GM12878 (cell line): ENCODE data around the gene CLIC6. TPM values are rescaled to one million over a fixed set of nuclear protein-coding genes. Genes with fewer than 3 reads are reported as not detected.

ENCODE experiments used
- ATAC-seq: fragments of 200-7000 bp; cut with Tn5 transposase; 3 replicates; pipeline ENCODE4 v1.9.1; 2020; ENCODE audit warnings: mild to moderate bottlenecking, moderate library complexity
- BruUV-seq: library from RNA; stranded (reverse); fragments of 400-500 nt; replicated peaks from 2 replicates; lab custom pipeline; 2021; lab: Mats Ljungman, UMichigan
- CTCF ChIA-PET: fragments of 300-600 bp; sonication (Branson Sonifier 250); formaldehyde crosslinking; extraction: SDS; loops from one replicate; lab custom pipeline; 2021; ENCODE audit warnings: inconsistent platforms; lab: Yijun Ruan, JAX
- POLR2A ChIA-PET: fragments of 350-600 bp; formaldehyde crosslinking; extraction: SDS; loops from one replicate; lab custom pipeline; 2021; ENCODE audit warnings: inconsistent platforms; lab: Charles Lee
- RAD21 ChIA-PET: fragments of 300-600 bp; sonication (Branson Sonifier 250); formaldehyde crosslinking; loops from one replicate; lab custom pipeline; 2023; ENCODE audit warnings: antibody characterized with exemption; ENCODE audit not compliant: unreplicated experiment; lab: Charles Lee
- SMC1A ChIA-PET: fragments of 300-600 bp; sonication (Branson Sonifier 250); formaldehyde crosslinking; loops from one replicate; lab custom pipeline; 2023; ENCODE audit not compliant: unreplicated experiment, uncharacterized antibody; lab: Charles Lee
- DNase-seq: peaks from one replicate; pipeline ENCODE4 v3.0.0-alpha.2; 2011; ENCODE audit warnings: low read depth, low spot score
- FAIRE-seq: peaks from 3 replicates; lab custom pipeline; 2011; peaks lifted over from hg19 to GRCh38; lab: Jason Lieb, UNC
- H2AFZ ChIP-seq: 2 replicates; pipeline ENCODE4 v1.6.0; 2011; ENCODE audit warnings: low read depth, low read length, control low read depth; ENCODE audit not compliant: control insufficient read depth
- H3K27ac ChIP-seq: 2 replicates; pipeline ENCODE4 v1.5.1; 2011; ENCODE audit warnings: control low read depth; ENCODE audit not compliant: control insufficient read depth, insufficient read depth
- H3K27me3 ChIP-seq, 2 experiments: replicated peaks in 1 of 2; 2 replicates each; pipeline versions ENCODE4 v1.6.0 to v1.6.1; 2011; ENCODE audit warnings: low read length in 1 of 2; ENCODE audit not compliant: control insufficient read depth in 2 of 2, insufficient read depth in 2 of 2
- H3K36me3 ChIP-seq, 2 experiments: 2 replicates each; pipeline ENCODE4 v1.5.1; 2011; ENCODE audit warnings: low read length in 1 of 2; ENCODE audit not compliant: control insufficient read depth in 2 of 2, insufficient read depth in 2 of 2
- H3K4me1 ChIP-seq: 2 replicates; pipeline ENCODE4 v1.6.1; 2011; ENCODE audit warnings: mild to moderate bottlenecking, low read length, moderate library complexity, mixed read lengths; ENCODE audit not compliant: control insufficient read depth, insufficient read depth
- H3K4me2 ChIP-seq: 2 replicates; pipeline ENCODE4 v1.6.0; 2011; ENCODE audit warnings: control low read depth; ENCODE audit not compliant: control insufficient read depth, insufficient read depth
- H3K4me3 ChIP-seq: fragments of 200-600 bp; sonication (generic); 2 replicates; pipeline ENCODE4 v1.5.1; 2016
- H3K79me2 ChIP-seq: 2 replicates; pipeline ENCODE4 v1.6.0; 2011; ENCODE audit warnings: low read length; ENCODE audit not compliant: control insufficient read depth, insufficient read depth
- H3K9ac ChIP-seq: 2 replicates; pipeline ENCODE4 v1.8.0; 2011; ENCODE audit warnings: low read length, control low read depth, mixed read lengths; ENCODE audit not compliant: control insufficient read depth, insufficient read depth
- H3K9me3 ChIP-seq: replicated peaks from 3 replicates; pipeline ENCODE4 v1.5.1; 2011; ENCODE audit warnings: mild to moderate bottlenecking, low read length; ENCODE audit not compliant: control insufficient read depth, insufficient read depth
- H4K20me1 ChIP-seq: 2 replicates; pipeline ENCODE4 v1.6.0; 2011; ENCODE audit not compliant: control insufficient read depth, insufficient read depth
- DPF2 ChIP-seq: fragments of 450-650 bp; IDR thresholded peaks from 2 replicates; pipeline ENCODE4 v1.6.1; 2017; ENCODE audit warnings: mild to moderate bottlenecking
- ETV6 ChIP-seq, 2 experiments: fragments of 450-650 bp in 1 of 2; IDR thresholded peaks in 1 of 2; conservative IDR thresholded peaks in 1 of 2; 2 replicates each; pipeline ENCODE4 v1.6.1; 2014; ENCODE audit warnings: antibody characterized with exemption in 1 of 2, borderline replicate concordance in 1 of 2, low read depth in 1 of 2, mild to moderate bottlenecking in 1 of 2, moderate library complexity in 1 of 2
- KLF5 ChIP-seq: fragments of 450-650 bp; IDR thresholded peaks from 2 replicates; pipeline ENCODE4 v1.6.1; 2014; ENCODE audit warnings: mild to moderate bottlenecking; ENCODE audit not compliant: partially characterized antibody
- SMAD5 ChIP-seq: IDR thresholded peaks from 2 replicates; pipeline ENCODE4 v1.6.1; 2016; ENCODE audit warnings: antibody characterized with exemption, low read depth
- ZNF24 ChIP-seq: fragments of 450-650 bp; IDR thresholded peaks from 2 replicates; pipeline ENCODE4 v1.6.1; 2017; ENCODE audit warnings: antibody characterized with exemption, mild to moderate bottlenecking
- ZNF622 ChIP-seq: fragments of 450-650 bp; IDR thresholded peaks from 2 replicates; pipeline ENCODE4 v1.6.1; 2017; ENCODE audit warnings: mild to moderate bottlenecking, inconsistent platforms
- WGBS: methylation state at CpG from one replicate; pipeline ENCODE4 v1.1.6; 2016; ENCODE audit warnings: low lambda C conversion rate; ENCODE audit not compliant: insufficient replicate concordance, insufficient coverage; ENCODE audit errors: missing lambda C conversion rate; 5-methylcytosine and 5-hydroxymethylcytosine counted together
- in situ Hi-C: fragments of 300-500 bp; cut with MboI; formaldehyde crosslinking; loops from 9 replicates; pipeline ENCODE4 v1.14.3; 2018; ENCODE audit warnings: mixed read lengths
- intact Hi-C: fragments of 100-400 bp; cut with micrococcal nuclease; formaldehyde crosslinking; loops from one replicate; pipeline ENCODE4 v1.14.2; 2022; ENCODE audit not compliant: unreplicated experiment
- polyA plus RNA-seq, 11 experiments: library from polyadenylated mRNA; depleted of rRNA in 4 of 11; unstranded in 6 of 11; stranded (reverse) in 5 of 11; fragments of >200 nt; fragmentation: Nextera tagmentation in 4 of 11; fragmentation: Illumina TruSeq in 1 of 11; extraction: Ambion mirVana in 4 of 11; extraction: Trizol in 1 of 11; gene quantifications; 1 replicate in 1 of 11; 2 replicates in 10 of 11; pipeline versions ENCODE4 v1.2.1 to v1.2.3, GENCODE V29; 2011 to 2016; ENCODE audit warnings: inconsistent platforms in 2 of 11, missing spikeins in 2 of 11, low read depth in 1 of 11
- total RNA-seq, 4 experiments: library from RNA; depleted of rRNA in 3 of 4; stranded (reverse); fragments of >200 nt in 3 of 4; fragmentation: Illumina TruSeq in 1 of 4; extraction: Trizol in 1 of 4; gene quantifications; 2 replicates each; pipeline versions ENCODE4 v1.2.1 to v1.2.3, GENCODE V29; 2013 to 2021
- TF ChIP-seq, protein P1 (sequence below): IDR thresholded peaks from 2 replicates; pipeline ENCODE4 v1.6.1; 2011; ENCODE audit warnings: mild to moderate bottlenecking, low read depth, low read length, moderate library complexity; ENCODE audit not compliant: insufficient replicate concordance
- TF ChIP-seq, protein P2 (sequence below): fragments of 450-650 bp; IDR thresholded peaks from 2 replicates; pipeline ENCODE4 v1.6.1; 2017; ENCODE audit warnings: mild to moderate bottlenecking, low read depth, inconsistent platforms; ENCODE audit not compliant: poor library complexity, severe bottlenecking
- TF ChIP-seq, protein P3 (sequence below): fragments of 450-650 bp; IDR thresholded peaks from 2 replicates; pipeline ENCODE4 v1.6.1; 2016; ENCODE audit warnings: mild to moderate bottlenecking, moderate library complexity, borderline replicate concordance
- TF ChIP-seq, protein P4 (sequence below): fragments of 450-650 bp; formaldehyde crosslinking; IDR thresholded peaks from 2 replicates; pipeline ENCODE4 v1.4.0; 2022; ENCODE audit warnings: mild to moderate bottlenecking, moderate library complexity

Gene CLIC6
- total and polyA plus RNA-seq, 10 of the 15 experiments (the other 5 are each of a cell fraction or from before 2014, with no cell fraction given), result 5.7 to 34.1 (median 11.2) TPM

DNA sequence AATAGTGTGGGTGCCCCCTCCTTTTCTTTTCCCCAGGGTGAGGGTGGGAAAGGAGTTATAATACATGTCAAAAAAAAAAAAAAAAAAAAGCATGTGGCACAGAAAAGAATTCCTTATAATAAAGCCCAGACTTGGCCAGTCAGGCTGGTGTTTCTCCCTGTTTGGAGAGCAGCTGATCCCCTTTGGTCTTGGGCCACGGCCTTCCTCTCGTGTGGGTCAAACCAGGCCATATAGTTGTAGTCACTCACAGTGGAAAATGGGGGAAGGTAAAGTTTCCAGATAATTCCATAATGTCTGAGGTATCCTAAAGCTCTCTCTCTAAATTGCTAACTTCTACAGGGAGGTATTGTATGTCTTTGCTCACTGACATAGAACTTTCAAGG, 22.0 kb downstream of the CLIC6 start:
- RAD21 ChIA-PET, result interaction anchor here (0.6 to 3.5 kb wide), 4 partner anchors 13 to 1422 kb away, joined by 3 to 22 read pairs (median 4); no protein-coding TSS in a partner anchor
- SMC1A ChIA-PET, result interaction anchor here (1.0 to 1.6 kb wide), 6 partner anchors 20 to 63 kb away, joined by 3 to 5 read pairs (median 3); no protein-coding TSS in a partner anchor
- Histone ChIP-seq H3K27ac (no peak overlapping the region), H3K4me2 (no peak overlapping the region), H3K27me3 (no peaks in the 10 kb centered on the region), H3K79me2 (peaks cover 9% of the 10 kb centered on the region), H3K36me3 (no peaks in the 10 kb centered on the region), H4K20me1 (no peaks in the 10 kb centered on the region), H3K4me1 (peaks cover 35% of the 10 kb centered on the region), H3K9me3 (no peaks in the 10 kb centered on the region; the same call in 2 of the 3 replicates), H2AFZ (no peak overlapping the region), H3K9ac (no peak overlapping the region), H3K4me3 (no peak overlapping the region)
- DNase-seq (no peak), FAIRE-seq (no peak), ATAC-seq (no peak)
- 98% methylated on average over 2 of the region's 2 CpGs for WGBS
- intact Hi-C loops, result loop anchor here (5.0 kb wide), 1 partner anchor 197 kb away; no protein-coding TSS in a partner anchor
- POLR2A ChIA-PET, result no interaction called here
- BruUV-seq, result no TSS peak
- CTCF ChIA-PET, result interaction anchor here (0.6 to 6.2 kb wide), 7 partner anchors 16 to 1149 kb away, joined by 3 to 50 read pairs (median 4); no protein-coding TSS in a partner anchor
- in situ Hi-C loops, result no loop called here
- TF ChIP-seq ZNF622 (no peak), DPF2 (no peak), KLF5 (no peak), ZNF24 (no peak), ETV6 (conservative IDR thresholded peaks at IDR 0.05 in 1 of 2, IDR thresholded peaks at IDR 0.05 in 1 of 2; ENCODE audit: borderline replicate concordance in 1 of 2, low read depth in 1 of 2) (no peak), SMAD5 (no peak)
- TF ChIP-seq, protein P1, sequence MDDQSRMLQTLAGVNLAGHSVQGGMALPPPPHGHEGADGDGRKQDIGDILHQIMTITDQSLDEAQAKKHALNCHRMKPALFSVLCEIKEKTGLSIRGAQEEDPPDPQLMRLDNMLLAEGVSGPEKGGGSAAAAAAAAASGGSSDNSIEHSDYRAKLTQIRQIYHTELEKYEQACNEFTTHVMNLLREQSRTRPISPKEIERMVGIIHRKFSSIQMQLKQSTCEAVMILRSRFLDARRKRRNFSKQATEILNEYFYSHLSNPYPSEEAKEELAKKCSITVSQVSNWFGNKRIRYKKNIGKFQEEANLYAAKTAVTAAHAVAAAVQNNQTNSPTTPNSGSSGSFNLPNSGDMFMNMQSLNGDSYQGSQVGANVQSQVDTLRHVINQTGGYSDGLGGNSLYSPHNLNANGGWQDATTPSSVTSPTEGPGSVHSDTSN, result no peak
- TF ChIP-seq, protein P2, sequence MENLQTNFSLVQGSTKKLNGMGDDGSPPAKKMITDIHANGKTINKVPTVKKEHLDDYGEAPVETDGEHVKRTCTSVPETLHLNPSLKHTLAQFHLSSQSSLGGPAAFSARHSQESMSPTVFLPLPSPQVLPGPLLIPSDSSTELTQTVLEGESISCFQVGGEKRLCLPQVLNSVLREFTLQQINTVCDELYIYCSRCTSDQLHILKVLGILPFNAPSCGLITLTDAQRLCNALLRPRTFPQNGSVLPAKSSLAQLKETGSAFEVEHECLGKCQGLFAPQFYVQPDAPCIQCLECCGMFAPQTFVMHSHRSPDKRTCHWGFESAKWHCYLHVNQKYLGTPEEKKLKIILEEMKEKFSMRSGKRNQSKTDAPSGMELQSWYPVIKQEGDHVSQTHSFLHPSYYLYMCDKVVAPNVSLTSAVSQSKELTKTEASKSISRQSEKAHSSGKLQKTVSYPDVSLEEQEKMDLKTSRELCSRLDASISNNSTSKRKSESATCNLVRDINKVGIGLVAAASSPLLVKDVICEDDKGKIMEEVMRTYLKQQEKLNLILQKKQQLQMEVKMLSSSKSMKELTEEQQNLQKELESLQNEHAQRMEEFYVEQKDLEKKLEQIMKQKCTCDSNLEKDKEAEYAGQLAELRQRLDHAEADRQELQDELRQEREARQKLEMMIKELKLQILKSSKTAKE, result no peak
- TF ChIP-seq, protein P3, sequence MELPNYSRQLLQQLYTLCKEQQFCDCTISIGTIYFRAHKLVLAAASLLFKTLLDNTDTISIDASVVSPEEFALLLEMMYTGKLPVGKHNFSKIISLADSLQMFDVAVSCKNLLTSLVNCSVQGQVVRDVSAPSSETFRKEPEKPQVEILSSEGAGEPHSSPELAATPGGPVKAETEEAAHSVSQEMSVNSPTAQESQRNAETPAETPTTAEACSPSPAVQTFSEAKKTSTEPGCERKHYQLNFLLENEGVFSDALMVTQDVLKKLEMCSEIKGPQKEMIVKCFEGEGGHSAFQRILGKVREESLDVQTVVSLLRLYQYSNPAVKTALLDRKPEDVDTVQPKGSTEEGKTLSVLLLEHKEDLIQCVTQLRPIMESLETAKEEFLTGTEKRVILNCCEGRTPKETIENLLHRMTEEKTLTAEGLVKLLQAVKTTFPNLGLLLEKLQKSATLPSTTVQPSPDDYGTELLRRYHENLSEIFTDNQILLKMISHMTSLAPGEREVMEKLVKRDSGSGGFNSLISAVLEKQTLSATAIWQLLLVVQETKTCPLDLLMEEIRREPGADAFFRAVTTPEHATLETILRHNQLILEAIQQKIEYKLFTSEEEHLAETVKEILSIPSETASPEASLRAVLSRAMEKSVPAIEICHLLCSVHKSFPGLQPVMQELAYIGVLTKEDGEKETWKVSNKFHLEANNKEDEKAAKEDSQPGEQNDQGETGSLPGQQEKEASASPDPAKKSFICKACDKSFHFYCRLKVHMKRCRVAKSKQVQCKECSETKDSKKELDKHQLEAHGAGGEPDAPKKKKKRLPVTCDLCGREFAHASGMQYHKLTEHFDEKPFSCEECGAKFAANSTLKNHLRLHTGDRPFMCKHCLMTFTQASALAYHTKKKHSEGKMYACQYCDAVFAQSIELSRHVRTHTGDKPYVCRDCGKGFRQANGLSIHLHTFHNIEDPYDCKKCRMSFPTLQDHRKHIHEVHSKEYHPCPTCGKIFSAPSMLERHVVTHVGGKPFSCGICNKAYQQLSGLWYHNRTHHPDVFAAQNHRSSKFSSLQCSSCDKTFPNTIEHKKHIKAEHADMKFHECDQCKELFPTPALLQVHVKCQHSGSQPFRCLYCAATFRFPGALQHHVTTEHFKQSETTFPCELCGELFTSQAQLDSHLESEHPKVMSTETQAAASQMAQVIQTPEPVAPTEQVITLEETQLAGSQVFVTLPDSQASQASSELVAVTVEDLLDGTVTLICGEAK, result no peak
- TF ChIP-seq, protein P4, sequence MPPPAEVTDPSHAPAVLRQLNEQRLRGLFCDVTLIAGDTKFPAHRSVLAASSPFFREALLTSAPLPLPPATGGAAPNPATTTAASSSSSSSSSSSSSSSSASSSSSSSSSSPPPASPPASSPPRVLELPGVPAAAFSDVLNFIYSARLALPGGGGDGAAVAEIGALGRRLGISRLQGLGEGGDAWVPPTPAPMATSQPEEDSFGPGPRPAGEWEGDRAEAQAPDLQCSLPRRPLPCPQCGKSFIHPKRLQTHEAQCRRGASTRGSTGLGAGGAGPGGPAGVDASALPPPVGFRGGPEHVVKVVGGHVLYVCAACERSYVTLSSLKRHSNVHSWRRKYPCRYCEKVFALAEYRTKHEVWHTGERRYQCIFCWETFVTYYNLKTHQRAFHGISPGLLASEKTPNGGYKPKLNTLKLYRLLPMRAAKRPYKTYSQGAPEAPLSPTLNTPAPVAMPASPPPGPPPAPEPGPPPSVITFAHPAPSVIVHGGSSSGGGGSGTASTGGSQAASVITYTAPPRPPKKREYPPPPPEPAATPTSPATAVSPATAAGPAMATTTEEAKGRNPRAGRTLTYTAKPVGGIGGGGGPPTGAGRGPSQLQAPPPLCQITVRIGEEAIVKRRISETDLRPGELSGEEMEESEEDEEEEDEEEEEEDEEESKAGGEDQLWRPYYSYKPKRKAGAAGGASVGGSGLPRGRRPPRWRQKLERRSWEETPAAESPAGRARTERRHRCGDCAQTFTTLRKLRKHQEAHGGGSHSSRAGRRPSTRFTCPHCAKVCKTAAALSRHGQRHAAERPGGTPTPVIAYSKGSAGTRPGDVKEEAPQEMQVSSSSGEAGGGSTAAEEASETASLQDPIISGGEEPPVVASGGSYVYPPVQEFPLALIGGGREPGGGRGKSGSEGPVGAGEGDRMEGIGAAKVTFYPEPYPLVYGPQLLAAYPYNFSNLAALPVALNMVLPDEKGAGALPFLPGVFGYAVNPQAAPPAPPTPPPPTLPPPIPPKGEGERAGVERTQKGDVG, result no peak
